A673 (cell line): ENCODE measurements around the gene G3BP1.

Experiments used
- CTCF ChIP-seq: fragments of 300-800, 200-600 bp; sonication (generic); conservative IDR thresholded peaks from 2 replicates; pipeline ENCODE4 v1.5.1; 2017; ENCODE audit warnings: low read depth, mild to moderate bottlenecking, antibody characterized with exemption, low read length, moderate library complexity, mixed read lengths
- EZH2 ChIP-seq: fragments of 200-600 bp; sonication (generic); IDR thresholded peaks from 2 replicates; pipeline ENCODE4 v1.6.1; 2017; ENCODE audit warnings: borderline replicate concordance, low read depth, mild to moderate bottlenecking, mixed read lengths, antibody characterized with exemption, low read length; ENCODE audit not compliant: poor library complexity, severe bottlenecking

DNA sequence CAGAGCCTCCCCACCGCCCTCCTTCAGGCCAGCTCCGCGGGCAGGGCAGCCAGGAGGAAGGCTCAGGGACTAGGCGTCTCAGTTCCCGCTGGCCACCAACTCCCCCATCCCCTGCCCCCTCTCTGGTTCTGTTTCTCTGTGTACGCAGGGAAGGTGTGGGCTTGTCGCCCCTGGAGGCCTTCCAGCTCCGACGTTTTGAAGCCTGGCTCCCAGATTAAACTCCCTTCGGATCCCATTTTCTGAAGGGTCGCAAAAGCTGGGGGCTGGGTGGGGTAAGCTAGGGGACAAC, 13.7 kb upstream of the G3BP1 start:
- TF ChIP-seq CTCF = no peak
- TF ChIP-seq EZH2 = no peak
